H1 (cell line): ENCODE measurements around the gene OR4N2. TPM values are rescaled to one million over a fixed set of nuclear protein-coding genes. Genes with fewer than 3 reads are reported as not detected.

Source experiments
- CTCF ChIA-PET: fragments of 300-600 bp; sonication (Branson Sonifier 250); formaldehyde crosslinking; loops from one replicate; lab custom pipeline; 2021; ENCODE audit not compliant: partially characterized antibody; lab: Charles Lee
- POLR2A ChIA-PET: fragments of 300-600 bp; sonication (Branson Sonifier 250); formaldehyde crosslinking; loops from one replicate; lab custom pipeline; 2021; ENCODE audit warnings: inconsistent platforms; ENCODE audit not compliant: partially characterized antibody; lab: Charles Lee
- DNase-seq, 2 experiments: peaks; one replicate each; pipeline versions ENCODE4 v3.0.0 to v3.0.0-alpha.2; 2010 to 2022; ENCODE audit warnings: low spot score in 2 of 2, low read depth in 1 of 2, mixed read lengths in 1 of 2
- FAIRE-seq: peaks from 2 replicates; lab custom pipeline; 2011; peaks lifted over from hg19 to GRCh38; lab: Jason Lieb, UNC
- H2AFZ ChIP-seq: 2 replicates; pipeline ENCODE4 v1.8.1; 2012; ENCODE audit warnings: low read length, inconsistent platforms
- H2AK5ac ChIP-seq: 2 replicates; pipeline ENCODE4 v1.6.1; 2013; ENCODE audit warnings: low read depth, low read length
- H2BK120ac ChIP-seq: replicated peaks from 2 replicates; pipeline ENCODE3; 2013; ENCODE audit warnings: low read depth, low read length, inconsistent platforms
- H2BK12ac ChIP-seq: 2 replicates; pipeline ENCODE4 v1.6.1; 2013; ENCODE audit warnings: low read depth, low read length
- H2BK15ac ChIP-seq: 2 replicates; pipeline ENCODE4 v1.6.1; 2013; ENCODE audit warnings: low read length
- H2BK20ac ChIP-seq: 2 replicates; pipeline ENCODE4 v1.6.1; 2013; ENCODE audit warnings: low read length
- H2BK5ac ChIP-seq: 2 replicates; pipeline ENCODE4 v1.6.1; 2013; ENCODE audit warnings: low read depth, low read length
- H3K14ac ChIP-seq: 2 replicates; pipeline ENCODE4 v1.6.1; 2013; ENCODE audit warnings: inconsistent platforms; ENCODE audit not compliant: insufficient read length
- H3K18ac ChIP-seq: 2 replicates; pipeline ENCODE4 v1.6.1; 2013; ENCODE audit warnings: low read length; ENCODE audit errors: extremely low read depth
- H3K23ac ChIP-seq: 2 replicates; pipeline ENCODE4 v1.6.1; 2013; ENCODE audit warnings: inconsistent platforms; ENCODE audit not compliant: insufficient read length
- H3K23me2 ChIP-seq: 2 replicates; pipeline ENCODE4 v1.6.1; 2013; ENCODE audit warnings: low read depth, low read length
- H3K27ac ChIP-seq: 2 replicates; pipeline ENCODE4 v1.6.1; 2011; ENCODE audit warnings: low read depth, low read length, inconsistent platforms
- H3K27me3 ChIP-seq, 4 experiments: replicated peaks in 1 of 4; 1 replicate in 1 of 4; 2 replicates in 3 of 4; pipeline versions ENCODE4 v1.6.1 to v1.8.1; 2011 to 2013; ENCODE audit warnings: low read length in 3 of 4, mild to moderate bottlenecking in 3 of 4, inconsistent platforms in 2 of 4, mixed read lengths in 2 of 4, moderate library complexity in 1 of 4; ENCODE audit not compliant: control insufficient read depth in 3 of 4, insufficient read depth in 3 of 4; ENCODE audit errors: extremely low read depth in 1 of 4
- H3K36me3 ChIP-seq, 4 experiments: 2 replicates each; pipeline versions ENCODE4 v1.6.1 to v1.8.1; 2011 to 2013; ENCODE audit warnings: mild to moderate bottlenecking in 4 of 4, low read length in 3 of 4, moderate library complexity in 2 of 4, control low read depth in 1 of 4, inconsistent platforms in 1 of 4; ENCODE audit not compliant: insufficient read depth in 4 of 4, control insufficient read depth in 2 of 4
- H3K4ac ChIP-seq: replicated peaks from 2 replicates; pipeline ENCODE3; 2013; ENCODE audit warnings: low read length, low read depth, mixed read lengths, inconsistent platforms; ENCODE audit not compliant: insufficient read length
- H3K4me1 ChIP-seq, 4 experiments: replicated peaks in 1 of 4; 1 replicate in 1 of 4; 2 replicates in 3 of 4; pipeline versions ENCODE4 v1.6.1 to v1.8.1; 2011 to 2013; ENCODE audit warnings: low read length in 3 of 4, inconsistent platforms in 2 of 4, mixed read lengths in 1 of 4; ENCODE audit not compliant: insufficient read depth in 4 of 4, control insufficient read depth in 3 of 4
- H3K4me2 ChIP-seq, 2 experiments: 2 replicates each; pipeline versions ENCODE4 v1.6.1 to v1.8.1; 2011 to 2013; ENCODE audit warnings: low read depth in 2 of 2, low read length in 2 of 2, control low read depth in 1 of 2, inconsistent platforms in 1 of 2, mild to moderate bottlenecking in 1 of 2; ENCODE audit not compliant: insufficient read depth in 1 of 2
- H3K4me3 ChIP-seq, 4 experiments: fragments of 200-600, 300-600 bp in 1 of 4; sonication (generic), shearing (Covaris generic), sonication (Bioruptor Twin) in 1 of 4; 2 replicates each; pipeline versions ENCODE4 v1.5.1 to v1.8.1; 2011 to 2016; ENCODE audit warnings: low read length in 4 of 4, low read depth in 3 of 4, control low read depth in 2 of 4, inconsistent platforms in 2 of 4, mild to moderate bottlenecking in 2 of 4, mixed read lengths in 1 of 4, moderate library complexity in 1 of 4; ENCODE audit not compliant: insufficient read depth in 2 of 4; ENCODE audit errors: extremely low read depth in 1 of 4
- H3K56ac ChIP-seq: replicated peaks from 2 replicates; pipeline ENCODE3; 2013; ENCODE audit warnings: low read depth, mild to moderate bottlenecking, mixed read lengths, low read length, inconsistent platforms; ENCODE audit not compliant: insufficient read length
- H3K79me1 ChIP-seq: 2 replicates; pipeline ENCODE4 v1.6.1; 2013; ENCODE audit warnings: low read depth, low read length, control low read depth
- H3K79me2 ChIP-seq, 2 experiments: 2 replicates each; pipeline versions ENCODE4 v1.6.1 to v1.8.1; 2012 to 2013; ENCODE audit warnings: low read length in 2 of 2, mild to moderate bottlenecking in 2 of 2, inconsistent platforms in 1 of 2; ENCODE audit not compliant: insufficient read depth in 2 of 2, control insufficient read depth in 1 of 2
- H3K9ac ChIP-seq, 4 experiments: replicated peaks in 1 of 4; 1 replicate in 1 of 4; 2 replicates in 3 of 4; pipeline versions ENCODE4 v1.6.1 to v1.8.1; 2011 to 2013; ENCODE audit warnings: low read depth in 3 of 4, low read length in 3 of 4, control low read depth in 2 of 4, mild to moderate bottlenecking in 2 of 4, moderate library complexity in 2 of 4, inconsistent platforms in 1 of 4; ENCODE audit errors: extremely low read depth in 1 of 4
- H3K9me3 ChIP-seq, 2 experiments: 2 replicates each; pipeline versions ENCODE4 v1.6.1 to v1.8.1; 2012 to 2013; ENCODE audit warnings: mild to moderate bottlenecking in 2 of 2, moderate library complexity in 2 of 2, control low read depth in 1 of 2, inconsistent platforms in 1 of 2, low read depth in 1 of 2, low read length in 1 of 2, mixed read lengths in 1 of 2; ENCODE audit not compliant: insufficient read depth in 2 of 2
- H4K20me1 ChIP-seq, 2 experiments: replicated peaks in 1 of 2; 2 replicates each; pipeline versions ENCODE3 to v1.8.1; 2011 to 2013; ENCODE audit warnings: inconsistent platforms in 2 of 2, low read length in 2 of 2, mild to moderate bottlenecking in 1 of 2; ENCODE audit not compliant: insufficient read depth in 2 of 2, control insufficient read depth in 1 of 2
- H4K5ac ChIP-seq: 2 replicates; pipeline ENCODE4 v1.6.1; 2013; ENCODE audit warnings: low read length, low read depth, mixed read lengths, inconsistent platforms; ENCODE audit not compliant: insufficient read length
- H4K8ac ChIP-seq: 2 replicates; pipeline ENCODE4 v1.8.0; 2013; ENCODE audit warnings: mild to moderate bottlenecking, moderate library complexity, low read length, inconsistent platforms; ENCODE audit not compliant: insufficient read depth; ENCODE audit errors: extremely low read depth
- H4K91ac ChIP-seq: replicated peaks from 2 replicates; pipeline ENCODE3; 2013; ENCODE audit warnings: low read length, mixed read lengths, inconsistent platforms; ENCODE audit not compliant: insufficient read length
- ASH2L ChIP-seq: fragments of 200-600, 300-600 bp; sonication (generic); IDR thresholded peaks from one replicate; pipeline ENCODE4 v1.7.1; 2017; ENCODE audit warnings: low read length
- BCL11A ChIP-seq, 2 experiments: IDR thresholded peaks; one replicate each; pipeline ENCODE4 v1.6.1; 2011; ENCODE audit warnings: low read depth in 2 of 2, low read length in 2 of 2, mild to moderate bottlenecking in 2 of 2
- CREB1 ChIP-seq: IDR thresholded peaks from 2 replicates; pipeline ENCODE4 v1.6.1; 2012; ENCODE audit warnings: inconsistent platforms
- EP300 ChIP-seq, 2 experiments: IDR thresholded peaks; 1 replicate in 1 of 2; 2 replicates in 1 of 2; pipeline ENCODE4 v1.6.1; 2011 to 2012; ENCODE audit warnings: low read depth in 2 of 2, low read length in 2 of 2, mild to moderate bottlenecking in 2 of 2, borderline replicate concordance in 1 of 2, inconsistent platforms in 1 of 2, moderate library complexity in 1 of 2
- GTF2F1 ChIP-seq: IDR thresholded peaks from 2 replicates; pipeline ENCODE4 v1.6.1; 2012; ENCODE audit warnings: low read depth, low read length, improper control_type of control experiment, borderline replicate concordance
- HDAC2 ChIP-seq, 2 experiments: fragments of 300-600 bp in 1 of 2; sonication (generic) in 1 of 2; IDR thresholded peaks; 2 replicates each; pipeline ENCODE4 v1.6.1; 2011 to 2012; ENCODE audit warnings: low read depth in 2 of 2, low read length in 2 of 2, mild to moderate bottlenecking in 2 of 2, moderate library complexity in 2 of 2, borderline replicate concordance in 1 of 2, inconsistent platforms in 1 of 2
- HDAC6 ChIP-seq: IDR thresholded peaks from one replicate; pipeline ENCODE4 v1.7.1; 2012; ENCODE audit warnings: low read depth, mild to moderate bottlenecking, inconsistent platforms, low read length, moderate library complexity
- MAX ChIP-seq: IDR thresholded peaks from 2 replicates; pipeline ENCODE4 v1.6.1; 2012; ENCODE audit warnings: inconsistent platforms
- RNF2 ChIP-seq: fragments of 200-900, 300-1000 bp; sonication (generic); IDR thresholded peaks from 2 replicates; pipeline ENCODE4 v1.7.1; 2016; ENCODE audit warnings: borderline replicate concordance, low read depth, mild to moderate bottlenecking, antibody characterized with exemption, low read length; ENCODE audit not compliant: poor library complexity, severe bottlenecking; ENCODE audit errors: missing control alignments
- SIRT6 ChIP-seq: IDR thresholded peaks from one replicate; pipeline ENCODE4 v1.7.1; 2012; ENCODE audit warnings: low read length, inconsistent platforms
- SP4 ChIP-seq: IDR thresholded peaks from 2 replicates; pipeline ENCODE4 v1.6.1; 2012; ENCODE audit warnings: low read length, inconsistent platforms
- YY1 ChIP-seq: IDR thresholded peaks from 2 replicates; pipeline ENCODE4 v1.6.1; 2011; ENCODE audit warnings: low read depth, mild to moderate bottlenecking, low read length
- WGBS, 2 experiments: shearing (Covaris generic) in 1 of 2; methylation state at CpG; one replicate each; pipeline versions ENCODE4 v1.1.6 to v1.1.7; 2013 to 2015; ENCODE audit warnings: low lambda C conversion rate in 2 of 2, mixed read lengths in 2 of 2, inconsistent platforms in 1 of 2, low coverage in 1 of 2, missing lambda C conversion rate in 1 of 2; ENCODE audit not compliant: insufficient replicate concordance in 2 of 2, insufficient coverage in 1 of 2, insufficient read length in 1 of 2; ENCODE audit errors: extremely low coverage in 1 of 2, missing lambda C conversion rate in 1 of 2; 5-methylcytosine and 5-hydroxymethylcytosine counted together
- polyA plus RNA-seq, 7 experiments: library from polyadenylated mRNA; depleted of rRNA in 3 of 7; stranded (reverse) in 5 of 7; unstranded in 2 of 7; fragments of >200 nt in 5 of 7; fragments of 200-250 nt in 2 of 7; gene quantifications; 1 replicate in 5 of 7; 2 replicates in 1 of 7; 4 replicates in 1 of 7; pipeline versions ENCODE4 v1.2.1 to v1.2.3, GENCODE V29; 2011 to 2013; ENCODE audit warnings: missing spikeins in 2 of 7, mixed read lengths in 2 of 7
- total RNA-seq: library from RNA; stranded (reverse); fragmentation: NEBNext Ultra II Directional; extraction: Animal tissue kit (Norgen Biotek cat#: 25700); gene quantifications from 2 replicates; pipeline ENCODE4 v1.2.1, GENCODE V29; 2021
- TF ChIP-seq, protein P1 (sequence below): IDR thresholded peaks from 2 replicates; pipeline ENCODE4 v1.6.1; 2012; ENCODE audit warnings: low read length, inconsistent platforms

Gene OR4N2
- total and polyA plus RNA-seq, 2 of the 8 experiments (the other 6 are each of a cell fraction or from before 2014, with no cell fraction given), result not detected

DNA sequence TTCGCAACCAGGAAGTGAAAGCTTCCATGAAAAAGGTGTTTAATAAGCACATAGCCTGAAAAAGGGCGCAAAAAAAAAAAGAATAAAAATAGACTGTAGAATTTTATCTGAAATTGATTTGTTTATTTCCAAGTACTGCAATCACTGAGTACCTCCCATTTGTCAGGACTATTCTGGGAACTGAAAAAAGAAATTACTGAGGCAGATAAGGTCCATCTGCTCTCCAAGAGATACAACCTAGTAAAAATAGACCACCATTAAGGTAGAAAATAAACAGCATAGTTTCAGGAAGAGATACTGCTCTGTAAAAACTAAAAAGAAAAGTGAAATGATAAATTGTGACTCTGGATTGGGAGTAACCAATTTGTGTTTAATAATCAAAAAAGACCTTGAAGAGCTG lies 24.7 kb downstream of the OR4N2 start:
- Histone ChIP-seq H2BK12ac (no peak overlapping the region), H3K4me3 (no peak overlapping the region), H2AFZ (no peak overlapping the region), H2BK20ac (no peak overlapping the region), H3K18ac (no peak overlapping the region), H3K27ac (no peak overlapping the region), H3K14ac (no peak overlapping the region), H3K23me2 (no peaks in the 10 kb centered on the region), H3K4ac (no peak overlapping the region), H4K20me1 (no peaks in the 10 kb centered on the region), H2AK5ac (no peak overlapping the region), H3K4me1 (no peaks in the 10 kb centered on the region), H4K8ac (no peak overlapping the region), H2BK5ac (no peak overlapping the region), H3K36me3 (no peaks in the 10 kb centered on the region), H3K9me3 (peaks cover 16 to 27% of the 10 kb centered on the region in 2 experiments; a peak in 3 of 4 replicates), H3K9ac (no peak overlapping the region), H3K79me1 (no peaks in the 10 kb centered on the region), H2BK120ac (no peak overlapping the region), H2BK15ac (no peak overlapping the region), H3K79me2 (no peaks in the 10 kb centered on the region), H4K5ac (no peak overlapping the region), H4K91ac (no peak overlapping the region), H3K56ac (no peak overlapping the region), H3K23ac (no peak overlapping the region), H3K4me2 (no peak overlapping the region), H3K27me3 (no peaks in the 10 kb centered on the region)
- WGBS, 2 experiments, result 73% methylated on average over 2 of the region's 2 CpGs; no CpG with 5 or more reads in 1 of the 2 experiments
- no peak for FAIRE-seq
- CTCF ChIA-PET, result no interaction called here
- POLR2A ChIA-PET, result no interaction called here
- DNase-seq, result no peak
- TF ChIP-seq ASH2L, result no peak
- TF ChIP-seq, protein P1, sequence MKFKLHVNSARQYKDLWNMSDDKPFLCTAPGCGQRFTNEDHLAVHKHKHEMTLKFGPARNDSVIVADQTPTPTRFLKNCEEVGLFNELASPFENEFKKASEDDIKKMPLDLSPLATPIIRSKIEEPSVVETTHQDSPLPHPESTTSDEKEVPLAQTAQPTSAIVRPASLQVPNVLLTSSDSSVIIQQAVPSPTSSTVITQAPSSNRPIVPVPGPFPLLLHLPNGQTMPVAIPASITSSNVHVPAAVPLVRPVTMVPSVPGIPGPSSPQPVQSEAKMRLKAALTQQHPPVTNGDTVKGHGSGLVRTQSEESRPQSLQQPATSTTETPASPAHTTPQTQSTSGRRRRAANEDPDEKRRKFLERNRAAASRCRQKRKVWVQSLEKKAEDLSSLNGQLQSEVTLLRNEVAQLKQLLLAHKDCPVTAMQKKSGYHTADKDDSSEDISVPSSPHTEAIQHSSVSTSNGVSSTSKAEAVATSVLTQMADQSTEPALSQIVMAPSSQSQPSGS, result no peak
- TF ChIP-seq BCL11A (IDR thresholded peaks at IDR 0.05; ENCODE audit: low read depth in 2 of 2, low read length in 2 of 2), result no peak
- TF ChIP-seq SIRT6, result no peak
- no peak for TF ChIP-seq HDAC6
- TF ChIP-seq CREB1, result no peak
- TF ChIP-seq HDAC2 (IDR thresholded peaks at IDR 0.05; ENCODE audit: borderline replicate concordance in 1 of 2, low read depth in 2 of 2, low read length in 2 of 2), result no peak
- no peak for TF ChIP-seq GTF2F1
- TF ChIP-seq YY1, result no peak
- TF ChIP-seq SP4, result no peak
- no peak for TF ChIP-seq MAX
- no peak for TF ChIP-seq RNF2
- no peak for TF ChIP-seq EP300 (IDR thresholded peaks at IDR 0.05; ENCODE audit: borderline replicate concordance in 1 of 2, low read depth in 2 of 2, low read length in 2 of 2)
